Spleen (tissue), 11 donors: ENCODE measurements around the gene FBXL17. TPM values are rescaled to one million over a fixed set of nuclear protein-coding genes. Genes with fewer than 3 reads are reported as not detected.

Experiments used
- DNase-seq: peaks from one replicate; pipeline ENCODE4 v3.0.0-alpha.2; 2020
- H3K27ac ChIP-seq, 8 donors: fragments of 200-600 bp; sonication (generic) in 7 of 8; 1 replicate in 4 of 8; 2 replicates in 4 of 8; pipeline versions ENCODE4 v1.5.0 to v1.8.0; 2016 to 2021; ENCODE audit warnings: inconsistent platforms in 4 of 8, mild to moderate bottlenecking in 4 of 8, moderate library complexity in 1 of 8
- H3K27me3 ChIP-seq, 7 donors: fragments of 200-600 bp; sonication (generic) in 6 of 7; replicated peaks in 1 of 7; 1 replicate in 4 of 7; 2 replicates in 3 of 7; pipeline versions ENCODE4 v1.5.0 to v1.8.0; 2016 to 2021; ENCODE audit warnings: inconsistent platforms in 3 of 7, mild to moderate bottlenecking in 1 of 7
- H3K36me3 ChIP-seq, 6 donors: fragments of 200-600 bp; sonication (generic) in 5 of 6; 1 replicate in 4 of 6; 2 replicates in 2 of 6; pipeline versions ENCODE4 v1.5.0 to v1.8.0; 2016 to 2021; ENCODE audit warnings: inconsistent platforms in 2 of 6
- H3K4me1 ChIP-seq, 6 donors: fragments of 200-600 bp; sonication (generic) in 5 of 6; 1 replicate in 3 of 6; 2 replicates in 3 of 6; pipeline versions ENCODE4 v1.5.0 to v1.8.0; 2016 to 2021; ENCODE audit warnings: inconsistent platforms in 3 of 6
- H3K4me3 ChIP-seq, 8 donors: fragments of 200-600 bp; sonication (generic) in 7 of 8; 1 replicate in 4 of 8; 2 replicates in 4 of 8; pipeline versions ENCODE4 v1.5.0 to v1.8.0; 2016 to 2021; ENCODE audit warnings: inconsistent platforms in 4 of 8, mild to moderate bottlenecking in 4 of 8, moderate library complexity in 2 of 8
- H3K9me3 ChIP-seq, 8 donors: fragments of 200-600 bp; sonication (generic) in 7 of 8; 1 replicate in 4 of 8; 2 replicates in 4 of 8; pipeline versions ENCODE4 v1.5.0 to v1.8.0; 2016 to 2021; ENCODE audit warnings: inconsistent platforms in 4 of 8
- POLR2A ChIP-seq, 3 donors: fragments of 450-650 bp; IDR thresholded peaks; one replicate each; pipeline ENCODE4 v1.5.1; 2017; ENCODE audit warnings: antibody characterized with exemption in 3 of 3, mild to moderate bottlenecking in 1 of 3
- POLR2AphosphoS5 ChIP-seq, 3 donors: sonication (generic); formaldehyde crosslinking; IDR thresholded peaks; one replicate each; pipeline ENCODE4 v1.5.1; 2017; ENCODE audit warnings: antibody characterized with exemption in 3 of 3
- WGBS, 5 donors: extraction: QIAGEN DNeasy Blood & Tissue Kit in 3 of 5; methylation state at CpG; one replicate each; pipeline versions ENCODE4 v1.1.5 to v1.1.7; 2013 to 2018; 5-methylcytosine and 5-hydroxymethylcytosine counted together
- intact Hi-C: fragments of 100-400 bp; cut with DNase I; formaldehyde crosslinking; loops from one replicate; pipeline ENCODE4 v1.15.0; 2023; ENCODE audit warnings: low total_unique reads
- polyA plus RNA-seq, 3 donors: library from polyadenylated mRNA; stranded (reverse); fragments of 200-250 nt; gene quantifications; one replicate each; pipeline ENCODE4 v1.2.1, GENCODE V29; 2013
- total RNA-seq, 7 donors: library from RNA; depleted of rRNA in 3 of 7; stranded (reverse); fragments of >200 nt in 3 of 7; fragmentation: NEBNext Ultra II Directional in 4 of 7; extraction: Animal tissue kit (Norgen Biotek cat#: 25700) in 4 of 7; gene quantifications; one replicate each; pipeline versions ENCODE4 v1.1.0 to v1.2.1, GENCODE V29; 2016 to 2021
- TF ChIP-seq, protein P1 (sequence below), 11 experiments: fragments of 200-600 bp in 7 of 11; fragments of 450-650 bp in 4 of 11; sonication (generic) in 4 of 11; IDR thresholded peaks in 8 of 11; conservative IDR thresholded peaks in 3 of 11; 1 replicate in 7 of 11; 2 replicates in 4 of 11; pipeline versions ENCODE4 v1.4.0 to v1.8.0; 2016 to 2021; ENCODE audit warnings: antibody characterized with exemption in 11 of 11, inconsistent platforms in 4 of 11, mild to moderate bottlenecking in 1 of 11
- donor health status: healthy with polysubstance abuse.
- donor health status: DM: no; HTN: no; CAD: no; lungs with moderate emphysema.
- donor health status: DM: no; HTN: no; CAD: no.
- donor health status: Bipolar disorder and iron deficiency.
- donor health status: healthy.
- donor health status: DM: no; HTN: no; CAD: no.
- donor health status: DM: yes; HTN: yes; CAD: no.

FBXL17 gene
- total and polyA plus RNA-seq, 10 donors = 5.1 to 39.9 (median 21.8) TPM

DNA sequence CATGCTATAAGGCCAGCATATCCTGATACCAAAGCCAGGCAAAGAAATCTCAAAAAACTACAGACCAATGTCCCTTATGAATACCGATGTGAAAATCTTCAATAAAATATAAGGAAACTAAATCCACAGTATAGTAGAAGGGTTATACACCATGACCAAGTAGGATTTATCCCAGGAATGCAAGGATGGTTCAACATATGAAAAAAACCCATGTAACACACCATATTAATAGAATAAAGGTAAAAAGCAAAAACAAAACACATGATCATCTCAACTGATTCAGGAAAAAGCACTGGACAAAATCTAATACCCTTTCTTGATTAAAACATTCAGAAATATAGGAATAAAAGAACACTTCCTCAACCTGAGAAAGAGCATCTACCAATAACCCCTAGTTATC is 6.1 kb downstream of the FBXL17 start:
- DNase-seq = no peak
- H3K27ac ChIP-seq = no peak overlapping the region
- no peak overlapping the region for H3K4me3 ChIP-seq
- WGBS, 5 donors = 97 to 100% (median 100%) methylated on average over 1 of the region's 1 CpG
- no peaks in the 10 kb centered on the region for H3K27me3 ChIP-seq
- H3K9me3 ChIP-seq = peaks cover 10 to 59% (median 54%) of the 10 kb centered on the region in 8 donors
- intact Hi-C loops = no loop called here
- TF ChIP-seq, protein P1, sequence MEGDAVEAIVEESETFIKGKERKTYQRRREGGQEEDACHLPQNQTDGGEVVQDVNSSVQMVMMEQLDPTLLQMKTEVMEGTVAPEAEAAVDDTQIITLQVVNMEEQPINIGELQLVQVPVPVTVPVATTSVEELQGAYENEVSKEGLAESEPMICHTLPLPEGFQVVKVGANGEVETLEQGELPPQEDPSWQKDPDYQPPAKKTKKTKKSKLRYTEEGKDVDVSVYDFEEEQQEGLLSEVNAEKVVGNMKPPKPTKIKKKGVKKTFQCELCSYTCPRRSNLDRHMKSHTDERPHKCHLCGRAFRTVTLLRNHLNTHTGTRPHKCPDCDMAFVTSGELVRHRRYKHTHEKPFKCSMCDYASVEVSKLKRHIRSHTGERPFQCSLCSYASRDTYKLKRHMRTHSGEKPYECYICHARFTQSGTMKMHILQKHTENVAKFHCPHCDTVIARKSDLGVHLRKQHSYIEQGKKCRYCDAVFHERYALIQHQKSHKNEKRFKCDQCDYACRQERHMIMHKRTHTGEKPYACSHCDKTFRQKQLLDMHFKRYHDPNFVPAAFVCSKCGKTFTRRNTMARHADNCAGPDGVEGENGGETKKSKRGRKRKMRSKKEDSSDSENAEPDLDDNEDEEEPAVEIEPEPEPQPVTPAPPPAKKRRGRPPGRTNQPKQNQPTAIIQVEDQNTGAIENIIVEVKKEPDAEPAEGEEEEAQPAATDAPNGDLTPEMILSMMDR (IDR thresholded peaks at IDR 0.05 in 8 of 11, conservative IDR thresholded peaks at IDR 0.05 in 3 of 11) = no peak
- TF ChIP-seq POLR2AphosphoS5 (IDR thresholded peaks at IDR 0.05) (no peak), POLR2A (IDR thresholded peaks at IDR 0.05) (no peak)
- peaks cover 8 to 26% (median 20%) of the 10 kb centered on the region in 6 donors for H3K4me1 ChIP-seq
- peaks cover 0 to 20% (median 0%) of the 10 kb centered on the region in 6 donors for H3K36me3 ChIP-seq

DNA sequence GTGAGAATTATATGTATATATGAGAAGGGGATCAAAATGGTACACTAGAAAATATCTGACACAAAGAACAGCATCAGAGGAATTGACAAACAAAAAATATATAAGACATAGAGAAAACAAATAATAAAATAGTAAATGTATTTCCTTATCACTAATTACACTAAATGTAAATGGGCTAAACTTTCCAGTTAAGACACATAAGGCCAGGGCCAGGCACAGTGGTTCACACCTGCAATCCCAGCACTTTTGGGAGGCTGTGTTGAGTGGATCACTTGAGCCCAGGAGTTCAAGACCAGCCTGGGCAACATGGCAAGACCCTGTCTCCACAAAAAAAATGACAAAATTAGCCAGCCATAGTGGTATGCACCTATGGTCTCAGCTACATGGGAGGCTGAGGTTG is 8.5 kb downstream of the FBXL17 start:
- peaks cover 0 to 20% (median 0%) of the 10 kb centered on the region in 6 donors for H3K36me3 ChIP-seq
- DNase-seq = no peak

DNA sequence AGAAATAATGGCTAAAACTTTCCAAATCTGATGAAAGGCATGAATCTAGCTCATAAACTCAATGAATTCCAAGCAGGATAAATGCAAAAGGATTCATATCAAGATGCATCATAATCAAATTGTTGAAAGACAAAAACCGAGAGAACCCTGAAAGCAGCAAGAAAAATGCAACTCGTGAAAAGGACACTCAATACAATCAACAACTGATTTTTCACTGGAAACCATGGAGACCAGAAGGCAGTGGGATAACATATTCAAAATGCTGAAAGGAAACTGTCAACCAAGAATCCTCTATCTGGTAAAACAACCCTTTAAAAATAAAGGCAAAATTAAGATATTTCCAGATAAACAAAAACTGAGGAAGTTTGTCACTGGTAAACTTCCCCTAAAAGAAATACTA is 9.5 kb downstream of the FBXL17 start:
- peaks cover 10 to 56% (median 52%) of the 10 kb centered on the region in 8 donors for H3K9me3 ChIP-seq
- intact Hi-C loops = no loop called here

More for the DNA sequence above, 8.5 kb downstream of the FBXL17 start:
- TF ChIP-seq, protein P1 (IDR thresholded peaks at IDR 0.05 in 8 of 11, conservative IDR thresholded peaks at IDR 0.05 in 3 of 11) = no peak
- TF ChIP-seq POLR2AphosphoS5 (IDR thresholded peaks at IDR 0.05) = no peak
- Histone ChIP-seq H3K4me1 (peaks cover 0 to 4% (median under 1%) of the 10 kb centered on the region in 6 donors), H3K4me3 (no peak overlapping the region), H3K9me3 (peaks cover 10 to 59% (median 54%) of the 10 kb centered on the region in 8 donors), H3K27me3 (no peaks in the 10 kb centered on the region), H3K27ac (no peak overlapping the region)
- intact Hi-C loops = no loop called here

DNA sequence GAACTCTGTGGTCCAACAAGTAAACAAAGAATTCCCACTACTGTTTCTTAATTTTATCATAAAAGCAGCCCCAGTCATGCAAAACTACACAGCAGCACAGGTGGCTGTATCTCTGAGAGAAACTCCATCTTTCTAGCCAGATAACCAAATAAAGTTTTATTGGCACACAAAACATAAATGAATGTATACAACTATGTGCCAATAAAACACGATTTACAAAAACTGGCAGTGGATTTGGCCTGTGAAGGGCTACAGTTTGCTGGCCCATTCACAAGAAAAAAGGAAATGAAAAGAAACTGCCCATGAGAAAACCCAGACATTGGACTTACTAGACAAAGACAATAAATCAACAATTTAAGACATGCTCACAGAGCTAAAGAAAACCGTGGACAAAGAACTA is 10.6 kb downstream of the FBXL17 start:
- no peak overlapping the region for H3K4me3 ChIP-seq
- H3K27ac ChIP-seq = no peak overlapping the region
- peaks cover 9 to 45% (median 42%) of the 10 kb centered on the region in 8 donors for H3K9me3 ChIP-seq
- peaks cover 0 to 30% (median 1%) of the 10 kb centered on the region in 6 donors for H3K36me3 ChIP-seq
- no peak for TF ChIP-seq POLR2A (IDR thresholded peaks at IDR 0.05)
- TF ChIP-seq, protein P1 (IDR thresholded peaks at IDR 0.05 in 8 of 11, conservative IDR thresholded peaks at IDR 0.05 in 3 of 11) = no peak
- no peak for TF ChIP-seq POLR2AphosphoS5 (IDR thresholded peaks at IDR 0.05)
- no peaks in the 10 kb centered on the region for H3K4me1 ChIP-seq
- no peak for DNase-seq
- WGBS, 5 donors = 89 to 100% (median 95%) methylated on average over 2 of the region's 2 CpGs
- intact Hi-C loops = no loop called here
- H3K27me3 ChIP-seq = no peaks in the 10 kb centered on the region

More for the DNA sequence above, 9.5 kb downstream of the FBXL17 start:
- DNase-seq = no peak
- peaks cover 0 to 25% (median under 1%) of the 10 kb centered on the region in 6 donors for H3K36me3 ChIP-seq
- H3K27ac ChIP-seq = no peak overlapping the region
- H3K4me1 ChIP-seq = no peaks in the 10 kb centered on the region
- no peaks in the 10 kb centered on the region for H3K27me3 ChIP-seq
- H3K4me3 ChIP-seq = no peak overlapping the region
- 95 to 100% (median 96%) methylated on average over 2 of the region's 2 CpGs for WGBS, 5 donors
- TF ChIP-seq, protein P1 (IDR thresholded peaks at IDR 0.05 in 8 of 11, conservative IDR thresholded peaks at IDR 0.05 in 3 of 11) = no peak
- no peak for TF ChIP-seq POLR2A (IDR thresholded peaks at IDR 0.05)
